ENCODE measurements around the gene FUT9.

GRCh38 chr6:96073555-96073954 lies 57.8 kb downstream of the FUT9 start:
- TF ChIP-seq TAF7 (optimal IDR thresholded peaks at IDR 0.05; ENCODE audit: borderline replicate concordance, low read depth, low read length) (no peak), CTCF (IDR thresholded peaks at IDR 0.05; ENCODE audit: control extremely low read depth in 1 of 3, insufficient read depth in 1 of 3, low read depth in 1 of 3, low read length in 3 of 3) (no peak), EZH2 (IDR thresholded peaks at IDR 0.05; ENCODE audit: low read depth, low read length, severe bottlenecking) (no peak), TAF1 (IDR thresholded peaks at IDR 0.05; ENCODE audit: low read depth, low read length) (no peak)
